Measurements from ENCODE around the gene CFAP74. TPM values are rescaled to one million over a fixed set of nuclear protein-coding genes. Genes with fewer than 3 reads are reported as not detected.

CFAP74 gene
- total and polyA plus RNA-seq, 2 experiments from 2014 or later, result not detected

- no peak for DNase-seq (ENCODE audit: low spot score)
- WGBS (ENCODE audit: low lambda C conversion rate, missing lambda C conversion rate), result 96% methylated on average over 21 of the region's 21 CpGs
- Histone ChIP-seq H2AFZ (no peak overlapping the region), H3K4me2 (no peak overlapping the region), H3K9me3 (ENCODE audit: low read depth) (no peaks in the 10 kb centered on the region), H3K4me1 (ENCODE audit: insufficient read depth) (peaks cover 10% of the 10 kb centered on the region), H3K79me2 (no peaks in the 10 kb centered on the region), H3K4me3 (no peak overlapping the region), H3K27me3 (no peaks in the 10 kb centered on the region), H4K20me1 (ENCODE audit: insufficient read depth, poor library complexity, severe bottlenecking) (no peaks in the 10 kb centered on the region), H3K36me3 (replicated peaks; ENCODE audit: insufficient read depth, low read depth) (no peaks in the 10 kb centered on the region), H3K27ac (no peak overlapping the region), H3K9me2 (replicated peaks; ENCODE audit: insufficient read depth) (no peaks in the 10 kb centered on the region)
- TF ChIP-seq EZH2phosphoT487 (IDR thresholded peaks at IDR 0.05; ENCODE audit: low read depth, severe bottlenecking, unreplicated experiment) (no peak), CTCF (IDR thresholded peaks at IDR 0.05; ENCODE audit: poor library complexity) (no peak), EZH2 (IDR thresholded peaks at IDR 0.05; ENCODE audit: borderline replicate concordance) (no peak)
These were observed 78.7 kb downstream of the CFAP74 start for GRCh38 chr1:1924849-1925248.

- H3K9me2 ChIP-seq (replicated peaks; ENCODE audit: insufficient read depth), result no peaks in the 10 kb centered on the region
- no peaks in the 10 kb centered on the region for H4K20me1 ChIP-seq (ENCODE audit: insufficient read depth, poor library complexity, severe bottlenecking)
- WGBS (ENCODE audit: low lambda C conversion rate, missing lambda C conversion rate), result 80% methylated on average over 15 of the region's 18 CpGs
- no peak for TF ChIP-seq EZH2phosphoT487 (IDR thresholded peaks at IDR 0.05; ENCODE audit: low read depth, severe bottlenecking, unreplicated experiment)
- no peak for TF ChIP-seq CTCF (IDR thresholded peaks at IDR 0.05; ENCODE audit: poor library complexity)
- H3K4me2 ChIP-seq, result no peak overlapping the region
- H3K9me3 ChIP-seq (ENCODE audit: low read depth), result no peaks in the 10 kb centered on the region
- no peak overlapping the region for H2AFZ ChIP-seq
- no peaks in the 10 kb centered on the region for H3K36me3 ChIP-seq (replicated peaks; ENCODE audit: insufficient read depth, low read depth)
- peak; percentile 5 for DNase-seq (ENCODE audit: low spot score)
- H3K27me3 ChIP-seq, result no peaks in the 10 kb centered on the region
- no peaks in the 10 kb centered on the region for H3K79me2 ChIP-seq
- H3K27ac ChIP-seq, result no peak overlapping the region
- H3K4me3 ChIP-seq, result no peak overlapping the region
- H3K4me1 ChIP-seq (ENCODE audit: insufficient read depth), result peaks cover 10% of the 10 kb centered on the region
These were observed 79.2 kb downstream of the CFAP74 start for GRCh38 chr1:1924386-1924785.

- Histone ChIP-seq H3K4me1 (ENCODE audit: insufficient read depth) (peaks cover 16% of the 10 kb centered on the region), H2AFZ (no peak overlapping the region), H3K4me2 (peak overlapping the region; percentile 57), H3K9me3 (ENCODE audit: low read depth) (no peaks in the 10 kb centered on the region), H3K4me3 (no peak overlapping the region), H3K79me2 (no peaks in the 10 kb centered on the region), H3K9me2 (replicated peaks; ENCODE audit: insufficient read depth) (no peaks in the 10 kb centered on the region), H4K20me1 (ENCODE audit: insufficient read depth, poor library complexity, severe bottlenecking) (no peaks in the 10 kb centered on the region), H3K27ac (peak overlapping the region; percentile 79), H3K36me3 (replicated peaks; ENCODE audit: insufficient read depth, low read depth) (no peaks in the 10 kb centered on the region), H3K27me3 (no peaks in the 10 kb centered on the region)
- TF ChIP-seq CTCF (IDR thresholded peaks at IDR 0.05; ENCODE audit: poor library complexity) (no peak), EZH2 (IDR thresholded peaks at IDR 0.05; ENCODE audit: borderline replicate concordance) (no peak), EZH2phosphoT487 (IDR thresholded peaks at IDR 0.05; ENCODE audit: low read depth, severe bottlenecking, unreplicated experiment) (no peak)
- peak; percentile 73 for DNase-seq (ENCODE audit: low spot score)
- 76% methylated on average over 29 of the region's 29 CpGs for WGBS (ENCODE audit: low lambda C conversion rate, missing lambda C conversion rate)
These were observed 80.4 kb downstream of the CFAP74 start for GRCh38 chr1:1922956-1923833.
